Heart left ventricle (tissue), 16 donors: Measurements from ENCODE around the gene C6orf58. TPM values are rescaled to one million over a fixed set of nuclear protein-coding genes. Genes with fewer than 3 reads are reported as not detected.

Experiments
- ATAC-seq, 4 donors: fragments of 200-7000 bp; cut with Tn5 transposase; one replicate each; pipeline ENCODE4 v1.9.1; 2020 to 2022; ENCODE audit warnings: moderate library complexity in 4 of 4, mild to moderate bottlenecking in 3 of 4, moderate number of reproducible peaks in 1 of 4
- DNase-seq, 5 donors: peaks; one replicate each; pipeline ENCODE4 v3.0.0-alpha.2; 2020
- H3K27ac ChIP-seq, 12 donors: fragments of 200-600 bp; sonication (generic) in 4 of 12; one replicate each; pipeline versions ENCODE4 v1.5.0 to v1.8.0; 2016 to 2022; ENCODE audit warnings: mild to moderate bottlenecking in 2 of 12
- H3K27me3 ChIP-seq, 9 donors: fragments of 200-600 bp; sonication (generic) in 2 of 9; one replicate each; pipeline versions ENCODE4 v1.5.1 to v1.8.0; 2016 to 2022; ENCODE audit warnings: mild to moderate bottlenecking in 3 of 9
- H3K36me3 ChIP-seq, 9 donors: fragments of 200-600 bp; sonication (generic) in 2 of 9; one replicate each; pipeline versions ENCODE4 v1.5.0 to v1.8.0; 2018 to 2022; ENCODE audit warnings: mild to moderate bottlenecking in 2 of 9
- H3K4me1 ChIP-seq, 12 donors: fragments of 200-600 bp; sonication (generic) in 4 of 12; one replicate each; pipeline versions ENCODE4 v1.5.0 to v1.8.0; 2016 to 2022; ENCODE audit warnings: mild to moderate bottlenecking in 3 of 12
- H3K4me3 ChIP-seq, 12 donors: fragments of 200-600 bp; sonication (generic) in 4 of 12; one replicate each; pipeline versions ENCODE4 v1.5.0 to v1.8.0; 2017 to 2022; ENCODE audit warnings: mild to moderate bottlenecking in 9 of 12, moderate library complexity in 4 of 12
- H3K9me3 ChIP-seq, 12 donors: fragments of 200-600 bp; sonication (generic) in 4 of 12; one replicate each; pipeline versions ENCODE4 v1.5.0 to v1.8.0; 2016 to 2022; ENCODE audit warnings: mild to moderate bottlenecking in 1 of 12
- CTCF ChIP-seq, 12 donors: fragments of 200-600 bp; sonication (generic) in 4 of 12; IDR thresholded peaks; one replicate each; pipeline versions ENCODE4 v1.5.0 to v1.8.0; 2018 to 2022; ENCODE audit warnings: antibody characterized with exemption in 12 of 12, mild to moderate bottlenecking in 5 of 12
- POLR2A ChIP-seq, 2 donors: fragments of 450-650 bp; IDR thresholded peaks; one replicate each; pipeline ENCODE4 v1.6.1; 2017; ENCODE audit warnings: antibody characterized with exemption in 2 of 2, mild to moderate bottlenecking in 2 of 2, moderate library complexity in 2 of 2
- WGBS, 4 donors: extraction: QIAGEN DNeasy Blood & Tissue Kit in 2 of 4; methylation state at CpG; one replicate each; pipeline versions ENCODE4 v1.1.5 to v1.1.7; 2013 to 2018; 5-methylcytosine and 5-hydroxymethylcytosine counted together
- intact Hi-C, 10 donors: fragments of 100-400 bp; cut with DNase I; formaldehyde crosslinking; loops; one replicate each; pipeline versions ENCODE4 v1.11.1 to v1.14.2; 2022
- polyA plus RNA-seq, 2 donors: library from polyadenylated mRNA; stranded (reverse); fragments of 200-250 nt; gene quantifications; one replicate each; pipeline ENCODE4 v1.2.3, GENCODE V29; 2013
- total RNA-seq, 9 donors: library from RNA; depleted of rRNA in 2 of 9; stranded (reverse); fragments of >200 nt in 2 of 9; fragmentation: NEBNext Ultra II Directional in 3 of 9; extraction: Animal tissue kit (Norgen Biotek cat#: 25700) in 3 of 9; gene quantifications; one replicate each; pipeline versions ENCODE4 v1.1.0 to v1.2.4, GENCODE V29; 2016 to 2023
- donor health status: ischemic (EF 13 %, LVEDD 7.1; RV severe dilation, severe dysfunction).
- donor health status: healthy with polysubstance abuse.
- donor health status: DM: no; HTN: yes; CAD: no.
- donor health status: DM: no; HTN: no; CAD: no.
- donor health status: ischemic (EF 25% LVEDD 6.9; RV normal size, moderate dysfunction).
- donor health status: ischemic (EF 25% LVEDD 5.7; RV mildly dilated, moderate dysfunction).
- donor health status: healthy.
- donor health status: DM: yes; HTN: yes; CAD: no.
- donor health status: ischemic (EF 35%, LVEDD 5.7; RV mildly dilated, moderate dysfunction).
- donor health status: nonischemic (EF 11% LVEDD 7.7; RV severe dilation, severe dysfunction).
- donor health status: DM: yes; HTN: yes; CAD: no.
- donor health status: PGD.
- donor health status: ischemic (EF 29% LVEDD 5.4; RV normal size, mild dysfunction).
- donor health status: nonischemic (EF 23%, LVEDD 6.1; RV moderate dilation, normal function).

Gene C6orf58
- total and polyA plus RNA-seq, 11 donors: not detected

GRCh38 chr6:127635091-127635490, 58.1 kb downstream of the C6orf58 start:
- no peaks in the 10 kb centered on the region for H3K36me3 ChIP-seq
- no peaks in the 10 kb centered on the region for H3K9me3 ChIP-seq
- H3K4me1 ChIP-seq: peaks cover 0 to 3% (median 0%) of the 10 kb centered on the region in 12 donors
- H3K27ac ChIP-seq: no peak overlapping the region
- peaks cover 0 to 4% (median 0%) of the 10 kb centered on the region in 9 donors for H3K27me3 ChIP-seq
- H3K4me3 ChIP-seq: no peak overlapping the region
- intact Hi-C loops: no loop called here
- DNase-seq (no peak), ATAC-seq (no peak)
- TF ChIP-seq CTCF (IDR thresholded peaks at IDR 0.05) (no peak), POLR2A (IDR thresholded peaks at IDR 0.05) (no peak)
- WGBS, 4 donors: 77 to 84% (median 79%) methylated on average over 4 of the region's 4 CpGs

- peaks cover 0 to 5% (median 0%) of the 10 kb centered on the region in 9 donors for H3K27me3 ChIP-seq
- intact Hi-C loops: no loop called here
- no peak overlapping the region for H3K4me3 ChIP-seq
- ATAC-seq (no peak), DNase-seq (no peak)
- 48 to 53% (median 50%) methylated on average over 5 of the region's 5 CpGs for WGBS, 4 donors
- no peaks in the 10 kb centered on the region for H3K9me3 ChIP-seq
- peaks cover 0 to 3% (median 0%) of the 10 kb centered on the region in 12 donors for H3K4me1 ChIP-seq
- H3K36me3 ChIP-seq: no peaks in the 10 kb centered on the region
- TF ChIP-seq POLR2A (IDR thresholded peaks at IDR 0.05): no peak
- no peak for TF ChIP-seq CTCF (IDR thresholded peaks at IDR 0.05)
- no peak overlapping the region for H3K27ac ChIP-seq
Measured at GRCh38 chr6:127637830-127638409, 60.9 kb downstream of the C6orf58 start.

Other genes starting within 250 kb of the C6orf58 start
- gene ECHDC1, start 233.6 kb upstream of the C6orf58 start, total RNA-seq: 10 to 100 TPM; 29.8 to 51.3 (median 35.2) TPM
- gene ECHDC1, start 233.6 kb upstream of the C6orf58 start, polyA plus RNA-seq: 10 to 100 TPM; 24.3 to 45.3 TPM
- gene KIAA0408, start 117.8 kb upstream of the C6orf58 start, total RNA-seq: 1 to 10 TPM in 6 of 9 donors, under 1 TPM in 3; 0.28 to 3.3 (median 1.2) TPM
- under 1 TPM; 0.39 to 0.57 TPM for gene KIAA0408, start 117.8 kb upstream of the C6orf58 start, polyA plus RNA-seq